GM06990 (cell line): ENCODE results near the gene IL17B.

Source experiments
- DNase-seq: peaks from one replicate; pipeline ENCODE4 v3.0.0-alpha.2; 2011; ENCODE audit not compliant: insufficient read length; ENCODE audit errors: extremely low read depth
- H3K27me3 ChIP-seq: replicated peaks from 2 replicates; pipeline ENCODE4 v1.6.0; 2011; ENCODE audit warnings: low read length; ENCODE audit not compliant: control insufficient read depth, insufficient read depth
- H3K36me3 ChIP-seq: 2 replicates; pipeline ENCODE4 v1.5.1; 2011; ENCODE audit warnings: low read length; ENCODE audit not compliant: control insufficient read depth, insufficient read depth
- H3K4me3 ChIP-seq: replicated peaks from 2 replicates; pipeline ENCODE4 v1.5.1; 2011; ENCODE audit warnings: low read depth, mild to moderate bottlenecking, control low read depth, low read length
- CTCF ChIP-seq: IDR thresholded peaks from 2 replicates; pipeline ENCODE4 v1.5.1; 2011; ENCODE audit warnings: low read length, control low read depth, mild to moderate bottlenecking, inconsistent platforms; ENCODE audit not compliant: insufficient read depth, poor library complexity, severe bottlenecking

Gene IL17B

GRCh38 chr5:149364719-149365118, 14.4 kb downstream of the IL17B start:
- no peak for TF ChIP-seq CTCF
- Histone ChIP-seq H3K4me3 (no peak overlapping the region), H3K36me3 (peaks cover 3% of the 10 kb centered on the region), H3K27me3 (no peaks in the 10 kb centered on the region)
- DNase-seq = no peak

- DNase-seq = no peak
- peaks cover 3% of the 10 kb centered on the region for H3K36me3 ChIP-seq
- no peak overlapping the region for H3K4me3 ChIP-seq
- no peak for TF ChIP-seq CTCF
- H3K27me3 ChIP-seq = no peaks in the 10 kb centered on the region
These were observed 15.2 kb downstream of the IL17B start for GRCh38 chr5:149363936-149364335.

GRCh38 chr5:149363358-149363757, 15.7 kb downstream of the IL17B start:
- Histone ChIP-seq H3K36me3 (peaks cover 3% of the 10 kb centered on the region), H3K4me3 (no peak overlapping the region), H3K27me3 (no peaks in the 10 kb centered on the region)
- TF ChIP-seq CTCF = no peak
- no peak for DNase-seq

GRCh38 chr5:149362541-149362940, 16.6 kb downstream of the IL17B start:
- Histone ChIP-seq H3K4me3 (no peak overlapping the region), H3K27me3 (no peaks in the 10 kb centered on the region), H3K36me3 (peaks cover 3% of the 10 kb centered on the region; the same call in 1 of the 2 replicates)
- TF ChIP-seq CTCF = no peak
- no peak for DNase-seq

GRCh38 chr5:149360272-149360671, 18.8 kb downstream of the IL17B start:
- no peak for DNase-seq
- H3K27me3 ChIP-seq = no peaks in the 10 kb centered on the region
- peaks cover 3% of the 10 kb centered on the region for H3K36me3 ChIP-seq
- TF ChIP-seq CTCF = no peak
- no peak overlapping the region for H3K4me3 ChIP-seq

GRCh38 chr5:149358868-149359495, 20.1 kb downstream of the IL17B start:
- peak overlapping the region; percentile 89 for H3K4me3 ChIP-seq
- no peaks in the 10 kb centered on the region for H3K27me3 ChIP-seq
- no peak for TF ChIP-seq CTCF
- peaks cover 8% of the 10 kb centered on the region for H3K36me3 ChIP-seq
- no peak for DNase-seq
